HT1080 (cell line): ENCODE measurements around the gene IFNLR1. TPM values are rescaled to one million over a fixed set of nuclear protein-coding genes. Genes with fewer than 3 reads are reported as not detected.

ENCODE experiments used
- DNase-seq: peaks from one replicate; pipeline ENCODE4 v3.0.0-alpha.2; 2015; ENCODE audit warnings: low read depth
- total RNA-seq: library from RNA; depleted of rRNA; stranded (reverse); fragments of >200 nt; shearing (Covaris generic); gene quantifications from 2 replicates; pipeline ENCODE4 v1.2.3, GENCODE V29; 2014

IFNLR1 gene
- total RNA-seq, 1 experiment from 2014 or later = not detected

GRCh38 chr1:24178407-24178806, 8.7 kb downstream of the IFNLR1 start:
- no peak for DNase-seq

GRCh38 chr1:24177161-24177560, 9.9 kb downstream of the IFNLR1 start:
- no peak for DNase-seq

- no peak for DNase-seq
These were observed 11.9 kb downstream of the IFNLR1 start for GRCh38 chr1:24175033-24175755.

GRCh38 chr1:24173638-24174575, 13.2 kb downstream of the IFNLR1 start:
- no peak for DNase-seq

GRCh38 chr1:24172598-24172997, 14.5 kb downstream of the IFNLR1 start:
- no peak for DNase-seq

- no peak for DNase-seq
These were observed 17.8 kb downstream of the IFNLR1 start for GRCh38 chr1:24169286-24169685.

GRCh38 chr1:24168245-24168644, 18.8 kb downstream of the IFNLR1 start:
- DNase-seq = no peak

- no peak for DNase-seq
These were observed 20.1 kb downstream of the IFNLR1 start for GRCh38 chr1:24167008-24167407.

GRCh38 chr1:24165500-24165899, 21.6 kb downstream of the IFNLR1 start:
- no peak for DNase-seq

GRCh38 chr1:24164004-24164403, 23.1 kb downstream of the IFNLR1 start:
- no peak for DNase-seq

GRCh38 chr1:24162201-24162600, 24.9 kb downstream of the IFNLR1 start:
- no peak for DNase-seq

- DNase-seq = no peak
These were observed 25.8 kb downstream of the IFNLR1 start for GRCh38 chr1:24161270-24161669.

- no peak for DNase-seq
These were observed 27.7 kb downstream of the IFNLR1 start for GRCh38 chr1:24159366-24159765.

- DNase-seq = peak; percentile 28
These were observed 29.1 kb downstream of the IFNLR1 start for GRCh38 chr1:24157918-24158481.

GRCh38 chr1:24156542-24157260, 30.4 kb downstream of the IFNLR1 start:
- no peak for DNase-seq

- DNase-seq = no peak
These were observed 31.9 kb downstream of the IFNLR1 start for GRCh38 chr1:24155011-24155782.

- no peak for DNase-seq
These were observed 32.9 kb downstream of the IFNLR1 start for GRCh38 chr1:24154215-24154614.

- no peak for DNase-seq
These were observed 34.2 kb downstream of the IFNLR1 start for GRCh38 chr1:24152631-24153494.

- DNase-seq = no peak
These were observed 35.9 kb downstream of the IFNLR1 start for GRCh38 chr1:24151175-24151533.
